Body of pancreas (tissue), 4 donors: ENCODE data around the gene MICAL1. TPM values are rescaled to one million over a fixed set of nuclear protein-coding genes. Genes with fewer than 3 reads are reported as not detected.

Source experiments
- ATAC-seq: fragments of 150-250 bp; one replicate; pipeline ENCODE4 v1.9.1; 2016
- DNase-seq, 4 donors: peaks; one replicate each; pipeline ENCODE4 v3.0.0-alpha.2; 2019
- H3K27ac ChIP-seq, 4 donors: fragments of 200-600 bp; sonication (generic); 1 replicate in 3 of 4; 2 replicates in 1 of 4; pipeline versions ENCODE4 v1.5.1 to v1.6.1; 2016 to 2019; ENCODE audit warnings: mild to moderate bottlenecking in 1 of 4, mixed read lengths in 1 of 4, moderate library complexity in 1 of 4
- H3K27me3 ChIP-seq, 2 donors: fragments of 200-600 bp; sonication (generic); one replicate each; pipeline ENCODE4 v1.6.0; 2016; ENCODE audit warnings: mild to moderate bottlenecking in 1 of 2
- H3K36me3 ChIP-seq, 2 donors: fragments of 200-600 bp; sonication (generic); replicated peaks in 1 of 2; 2 replicates each; pipeline ENCODE4 v1.5.1; 2016; ENCODE audit warnings: low read depth in 2 of 2; ENCODE audit not compliant: insufficient read depth in 1 of 2
- H3K4me1 ChIP-seq: fragments of 200-600 bp; sonication (generic); one replicate; pipeline ENCODE4 v1.6.0; 2016
- H3K4me3 ChIP-seq, 2 donors: fragments of 200-600 bp; sonication (generic); 1 replicate in 1 of 2; 2 replicates in 1 of 2; pipeline ENCODE4 v1.5.1; 2016 to 2019
- H3K9me3 ChIP-seq, 3 donors: fragments of 200-600 bp; sonication (generic); 1 replicate in 2 of 3; 2 replicates in 1 of 3; pipeline ENCODE4 v1.5.1; 2016
- POLR2A ChIP-seq, 3 donors: fragments of 450-650 bp; IDR thresholded peaks; one replicate each; pipeline ENCODE4 v1.6.1; 2016; ENCODE audit warnings: antibody characterized with exemption in 3 of 3, mild to moderate bottlenecking in 2 of 3
- WGBS, 2 donors: methylation state at CpG; one replicate each; pipeline ENCODE4 v1.1.5; 2017; 5-methylcytosine and 5-hydroxymethylcytosine counted together
- intact Hi-C: fragments of 100-400 bp; cut with DNase I; formaldehyde crosslinking; loops from one replicate; pipeline ENCODE4 v1.15.1; 2023
- total RNA-seq, 2 donors: library from RNA; depleted of rRNA; stranded (reverse); fragments of >200 nt; gene quantifications; one replicate each; pipeline ENCODE4 v1.1.0, GENCODE V29; 2016
- TF ChIP-seq, protein P1 (sequence below), 7 experiments: fragments of 450-650 bp in 4 of 7; fragments of 200-600 bp in 3 of 7; sonication (generic) in 3 of 7; IDR thresholded peaks; one replicate each; pipeline ENCODE4 v1.5.1; 2016 to 2019; ENCODE audit warnings: antibody characterized with exemption in 7 of 7

Gene MICAL1
- total RNA-seq, 2 donors from 2014 or later, result 16.1 to 26.0 TPM

DNA sequence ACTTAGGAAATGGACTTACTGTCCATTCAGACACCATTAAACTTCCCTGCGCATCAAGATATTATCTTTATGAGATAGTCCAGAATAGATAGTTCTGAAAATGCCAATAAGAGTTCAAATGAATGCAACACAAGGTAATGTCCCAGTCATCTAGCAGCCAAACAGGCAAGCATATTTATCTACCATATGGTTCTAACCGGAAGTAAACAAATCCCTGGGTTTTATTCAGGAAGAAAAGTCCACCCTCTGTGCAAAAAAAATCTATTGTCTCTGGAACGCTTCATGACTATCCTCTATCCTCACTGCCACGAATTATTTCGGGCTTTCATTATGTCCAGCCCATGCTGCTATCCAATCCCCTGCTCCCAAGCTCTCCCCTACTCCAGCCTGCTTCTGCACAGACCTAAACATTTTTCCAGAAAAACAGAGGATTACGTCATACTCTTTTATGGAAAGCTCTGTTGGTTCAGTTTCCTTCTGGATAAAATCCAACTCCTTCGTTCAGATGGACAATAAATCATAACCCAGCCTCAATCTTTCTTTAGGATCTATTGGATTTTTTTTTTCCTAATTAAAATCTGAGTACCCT lies 26.6 kb downstream of the MICAL1 start:
- intact Hi-C loops, result no loop called here
- ATAC-seq (peak; percentile 56), DNase-seq (no peak)

DNA sequence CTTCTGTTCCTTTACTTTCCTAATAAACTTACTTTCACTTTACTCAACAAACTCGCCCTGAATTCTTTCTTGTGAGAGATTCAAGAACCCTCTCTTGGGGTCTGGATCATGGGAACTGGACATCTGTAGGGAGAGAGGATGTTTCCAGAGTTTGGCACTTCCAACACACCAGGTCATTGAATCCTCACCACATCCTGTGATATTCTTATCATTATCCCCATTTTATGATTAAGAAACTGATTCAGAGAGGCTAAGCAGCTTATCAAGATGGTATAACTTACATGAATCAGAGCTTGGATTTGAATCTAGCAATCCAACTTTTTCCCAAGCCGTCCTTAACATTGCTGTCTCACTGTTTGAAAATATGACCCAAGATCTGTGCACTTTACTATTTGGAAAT lies 30.6 kb downstream of the MICAL1 start:
- Histone ChIP-seq H3K4me3 (no peak overlapping the region), H3K9me3 (no peaks in the 10 kb centered on the region), H3K27me3 (no peaks in the 10 kb centered on the region), H3K36me3 (no peaks in the 10 kb centered on the region), H3K27ac (no peak overlapping the region), H3K4me1 (peaks cover 8% of the 10 kb centered on the region)
- TF ChIP-seq, protein P1, sequence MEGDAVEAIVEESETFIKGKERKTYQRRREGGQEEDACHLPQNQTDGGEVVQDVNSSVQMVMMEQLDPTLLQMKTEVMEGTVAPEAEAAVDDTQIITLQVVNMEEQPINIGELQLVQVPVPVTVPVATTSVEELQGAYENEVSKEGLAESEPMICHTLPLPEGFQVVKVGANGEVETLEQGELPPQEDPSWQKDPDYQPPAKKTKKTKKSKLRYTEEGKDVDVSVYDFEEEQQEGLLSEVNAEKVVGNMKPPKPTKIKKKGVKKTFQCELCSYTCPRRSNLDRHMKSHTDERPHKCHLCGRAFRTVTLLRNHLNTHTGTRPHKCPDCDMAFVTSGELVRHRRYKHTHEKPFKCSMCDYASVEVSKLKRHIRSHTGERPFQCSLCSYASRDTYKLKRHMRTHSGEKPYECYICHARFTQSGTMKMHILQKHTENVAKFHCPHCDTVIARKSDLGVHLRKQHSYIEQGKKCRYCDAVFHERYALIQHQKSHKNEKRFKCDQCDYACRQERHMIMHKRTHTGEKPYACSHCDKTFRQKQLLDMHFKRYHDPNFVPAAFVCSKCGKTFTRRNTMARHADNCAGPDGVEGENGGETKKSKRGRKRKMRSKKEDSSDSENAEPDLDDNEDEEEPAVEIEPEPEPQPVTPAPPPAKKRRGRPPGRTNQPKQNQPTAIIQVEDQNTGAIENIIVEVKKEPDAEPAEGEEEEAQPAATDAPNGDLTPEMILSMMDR (IDR thresholded peaks at IDR 0.05), result no peak
- no peak for TF ChIP-seq POLR2A (IDR thresholded peaks at IDR 0.05)
- intact Hi-C loops, result no loop called here
- ATAC-seq (no peak), DNase-seq (no peak)
- 83 to 92% methylated on average over 2 of the region's 2 CpGs for WGBS, 2 donors

More for the DNA sequence above, 26.6 kb downstream of the MICAL1 start:
- no peak overlapping the region for H3K27ac ChIP-seq
- peaks cover 13% of the 10 kb centered on the region for H3K4me1 ChIP-seq
- TF ChIP-seq, protein P1 (IDR thresholded peaks at IDR 0.05), result no peak
- TF ChIP-seq POLR2A (IDR thresholded peaks at IDR 0.05), result no peak
- H3K36me3 ChIP-seq, result no peaks in the 10 kb centered on the region
- H3K27me3 ChIP-seq, result no peaks in the 10 kb centered on the region
- WGBS, 2 donors, result 59% methylated on average over 7 of the region's 7 CpGs
- H3K9me3 ChIP-seq, result no peaks in the 10 kb centered on the region
- H3K4me3 ChIP-seq, result no peak overlapping the region

DNA sequence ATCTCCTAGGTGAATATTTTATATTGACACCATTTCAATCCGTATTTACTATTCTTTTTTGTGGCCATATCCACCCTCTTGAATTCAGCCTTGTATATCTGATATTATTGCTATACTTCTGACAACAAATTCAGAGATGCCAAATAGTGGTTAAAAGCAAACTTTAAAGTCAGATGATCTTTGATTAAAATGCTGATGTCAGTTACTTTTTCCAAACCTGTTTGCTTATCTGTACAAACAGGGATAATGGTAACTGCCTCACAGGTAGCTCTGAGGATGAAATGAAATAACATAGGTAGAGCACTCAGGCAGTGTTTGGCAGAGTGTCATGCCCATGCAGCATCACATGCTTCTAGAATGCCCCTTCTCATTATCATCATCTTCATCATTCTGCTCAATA lies 34.4 kb downstream of the MICAL1 start:
- DNase-seq, result no peak
- Histone ChIP-seq H3K4me1 (peaks cover 8% of the 10 kb centered on the region), H3K9me3 (no peaks in the 10 kb centered on the region), H3K27ac (no peak overlapping the region), H3K4me3 (no peak overlapping the region), H3K27me3 (no peaks in the 10 kb centered on the region), H3K36me3 (no peaks in the 10 kb centered on the region)
- intact Hi-C loops, result no loop called here
- ATAC-seq, result no peak
- WGBS, 2 donors, result 65 to 67% methylated on average over 1 of the region's 1 CpG
- TF ChIP-seq POLR2A (IDR thresholded peaks at IDR 0.05), result no peak
- TF ChIP-seq, protein P1 (IDR thresholded peaks at IDR 0.05), result no peak

DNA sequence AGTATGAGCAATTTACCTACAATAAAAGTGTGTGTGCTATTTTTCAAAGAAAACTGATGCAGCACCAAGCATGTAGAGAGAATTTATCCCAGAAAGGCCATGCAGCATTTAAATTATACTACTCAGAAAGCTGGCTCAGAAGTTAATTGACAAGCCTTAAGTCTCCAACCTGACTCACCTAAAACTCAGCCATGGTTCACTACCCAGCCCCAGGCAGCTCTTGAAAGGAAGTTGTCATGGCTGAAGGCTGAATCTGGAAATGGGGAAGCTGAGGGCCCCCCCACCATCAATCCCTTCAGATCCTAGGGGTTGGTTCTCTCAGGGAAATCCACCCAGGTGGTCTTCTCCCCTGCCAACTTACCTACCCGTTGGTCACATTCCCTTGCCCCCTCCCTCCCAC lies 34.8 kb downstream of the MICAL1 start:
- ATAC-seq (no peak), DNase-seq (no peak)
- Histone ChIP-seq H3K27ac (no peak overlapping the region), H3K4me3 (no peak overlapping the region), H3K27me3 (no peaks in the 10 kb centered on the region), H3K36me3 (no peaks in the 10 kb centered on the region), H3K4me1 (peaks cover 8% of the 10 kb centered on the region), H3K9me3 (no peaks in the 10 kb centered on the region)
- intact Hi-C loops, result no loop called here
- WGBS, 2 donors, result 35 to 37% methylated on average over 1 of the region's 1 CpG
- no peak for TF ChIP-seq POLR2A (IDR thresholded peaks at IDR 0.05)
- TF ChIP-seq, protein P1 (IDR thresholded peaks at IDR 0.05), result no peak

DNA sequence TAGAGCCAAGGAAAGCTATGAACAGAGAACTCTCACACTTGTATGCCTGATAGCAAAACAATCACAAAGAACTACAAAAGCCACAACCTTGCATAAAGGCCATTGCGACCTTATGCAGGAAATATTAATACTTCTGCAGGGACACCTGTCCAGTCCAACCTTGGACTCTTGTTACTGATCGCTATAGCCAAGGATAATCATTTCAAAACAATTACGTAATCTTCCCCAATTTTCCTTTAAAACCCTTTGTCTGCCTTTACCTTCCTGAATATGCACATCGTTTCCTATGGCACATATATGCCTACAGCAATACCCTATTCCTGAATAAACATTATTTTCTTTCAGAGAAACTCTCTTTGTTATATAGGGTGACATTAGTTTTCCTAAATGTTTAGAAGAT lies 37.9 kb downstream of the MICAL1 start:
- no peaks in the 10 kb centered on the region for H3K9me3 ChIP-seq
- intact Hi-C loops, result no loop called here
- no peaks in the 10 kb centered on the region for H3K27me3 ChIP-seq
- no peak overlapping the region for H3K4me3 ChIP-seq
- no peaks in the 10 kb centered on the region for H3K4me1 ChIP-seq
- H3K36me3 ChIP-seq, result no peaks in the 10 kb centered on the region
- TF ChIP-seq POLR2A (IDR thresholded peaks at IDR 0.05), result no peak
- TF ChIP-seq, protein P1 (IDR thresholded peaks at IDR 0.05), result no peak
- no peak overlapping the region for H3K27ac ChIP-seq
- DNase-seq (no peak), ATAC-seq (no peak)
- 61 to 65% methylated on average over 4 of the region's 4 CpGs for WGBS, 2 donors
